HG02763 (cell line): ENCODE data around the gene KCNK10.
"Not testable (repeated sequence)": the region's sequence is repeated elsewhere in the genome, so short reads cannot be mapped to it uniquely, and the experiment has no call there.

Experiments used
- ATAC-seq: cut with Tn5 transposase; IDR thresholded peaks from one replicate; pipeline ENCODE4 v1.9.1; 2021; ENCODE audit warnings: mild to moderate bottlenecking, moderate library complexity; ENCODE audit not compliant: unreplicated experiment

The KCNK10 gene

DNA sequence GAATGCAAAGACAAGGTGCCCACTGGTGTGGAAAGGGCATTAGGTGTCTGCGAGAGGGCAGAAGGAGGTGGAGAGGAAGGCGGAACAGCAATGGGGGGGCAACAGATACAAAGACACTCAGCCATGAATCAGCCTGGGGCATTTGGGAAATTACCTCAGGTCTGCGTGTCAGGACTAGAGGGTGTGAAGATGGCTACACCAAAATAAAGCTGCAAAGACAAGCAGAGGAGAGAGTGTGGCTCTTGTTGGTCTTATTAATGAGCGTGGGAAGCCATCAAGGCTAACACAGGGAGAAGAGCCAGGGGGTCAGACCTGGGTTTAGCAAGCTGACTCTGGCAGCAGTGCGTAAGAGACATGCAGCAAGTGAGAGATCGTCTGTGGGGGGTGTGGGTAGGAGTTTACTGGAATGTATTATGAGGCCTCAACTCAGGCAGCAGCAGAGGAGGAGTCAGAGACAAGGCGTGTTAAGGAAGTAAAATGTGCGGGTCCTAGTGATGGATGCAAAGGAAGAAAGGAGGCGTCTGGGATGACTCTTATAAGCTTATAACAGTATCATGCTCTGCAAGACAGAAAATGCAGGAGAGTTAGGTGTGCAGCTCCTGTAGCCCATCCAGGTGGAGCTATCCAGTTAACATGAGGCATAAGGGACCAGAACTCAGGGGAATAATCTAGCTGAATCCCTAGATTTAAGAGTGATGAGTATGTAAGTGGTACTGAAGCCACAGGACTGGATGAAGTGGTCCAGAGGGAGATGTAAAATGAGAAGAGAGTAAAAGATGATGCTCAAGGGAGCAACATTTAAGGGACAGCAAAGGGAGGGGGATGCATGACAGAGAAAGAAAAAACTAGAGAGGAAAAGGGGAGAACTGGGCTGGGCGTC lies 50.4 kb downstream of the KCNK10 start:
- ATAC-seq: no peak

DNA sequence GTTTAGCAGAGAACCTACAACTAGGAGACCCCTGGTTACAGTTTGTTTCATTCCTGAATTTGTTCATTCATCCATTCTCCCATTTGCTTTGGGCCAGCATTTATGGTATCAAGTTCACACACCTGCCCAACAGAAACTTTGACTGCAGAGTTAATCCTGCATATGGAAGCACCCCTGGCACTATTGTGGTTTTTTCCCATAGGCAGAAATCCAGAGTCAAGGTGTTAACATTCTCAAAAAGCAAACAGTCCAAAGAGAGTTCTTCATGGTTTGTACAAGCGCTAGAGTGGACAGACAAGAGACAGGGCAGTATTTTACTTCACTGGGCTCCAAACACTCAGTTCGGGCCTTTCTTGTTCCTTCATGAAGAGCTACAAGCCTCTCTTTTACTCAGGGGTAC lies 51.9 kb downstream of the KCNK10 start:
- no peak for ATAC-seq

DNA sequence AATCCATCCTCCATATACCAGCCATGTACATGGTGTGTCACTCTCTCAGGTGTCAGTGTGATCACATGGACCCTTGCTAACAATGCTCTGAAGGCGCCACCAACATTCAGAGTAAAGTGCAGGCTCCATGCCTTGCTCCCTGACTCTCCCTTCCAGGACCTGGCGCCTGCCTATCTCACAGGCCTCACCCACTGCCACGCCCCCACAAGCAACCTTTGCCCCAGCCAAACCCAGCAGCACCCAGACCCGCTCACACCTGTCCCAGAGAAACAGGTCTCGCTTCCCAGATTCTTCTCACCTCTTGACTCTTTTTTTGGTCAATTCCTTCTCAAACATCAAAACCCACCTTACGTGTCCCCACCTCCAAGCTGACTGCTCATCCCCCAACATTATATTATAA lies 52.3 kb downstream of the KCNK10 start:
- no peak for ATAC-seq

DNA sequence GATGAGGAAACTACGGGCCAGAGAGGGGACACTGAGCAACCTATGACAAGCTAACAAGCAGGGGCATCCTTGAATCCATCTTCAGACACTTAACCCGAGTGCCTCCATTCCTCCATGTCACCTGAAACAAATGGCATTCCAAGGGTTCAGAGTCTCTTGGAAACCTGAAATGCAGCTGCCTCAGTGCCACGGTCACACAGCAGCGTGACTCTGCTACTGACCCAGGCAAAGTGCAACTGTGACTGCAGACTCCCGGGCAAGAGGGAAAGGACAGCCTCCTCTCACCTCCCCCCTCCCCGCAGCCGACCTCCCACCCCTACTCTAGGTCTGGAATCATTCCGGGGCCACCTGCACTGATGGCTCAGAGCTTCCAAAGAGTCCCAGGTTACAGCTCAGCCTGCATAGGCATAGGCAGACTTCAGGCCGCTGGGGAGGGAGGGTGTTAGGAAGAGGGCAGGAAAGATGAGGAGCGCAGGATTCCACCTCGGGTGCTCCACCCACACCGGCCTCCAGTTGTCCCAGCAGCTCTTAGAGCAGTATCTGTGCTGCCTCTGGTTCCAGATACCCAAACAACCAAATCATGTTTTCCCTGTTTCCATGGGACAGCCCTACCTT lies 53.2 kb downstream of the KCNK10 start:
- ATAC-seq: no peak

DNA sequence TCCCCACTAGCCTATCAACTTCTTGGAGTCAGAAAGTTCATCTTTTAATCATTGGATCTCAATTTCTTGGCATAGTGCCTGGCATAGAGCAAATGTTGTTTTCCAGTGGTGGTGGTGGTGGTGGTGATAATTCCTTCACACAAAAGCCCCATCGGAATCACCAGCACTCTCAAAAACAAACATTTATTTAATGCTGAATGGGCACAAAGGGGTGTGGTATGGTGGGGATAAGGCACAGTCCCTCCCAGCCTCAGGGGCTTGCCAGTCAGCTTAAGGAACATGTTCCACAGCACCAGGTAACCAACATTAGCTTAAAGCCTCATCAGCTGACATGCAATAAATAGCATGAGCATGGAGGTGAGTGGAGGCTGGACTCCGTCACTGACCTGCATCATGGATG lies 56.6 kb downstream of the KCNK10 start:
- no peak for ATAC-seq

DNA sequence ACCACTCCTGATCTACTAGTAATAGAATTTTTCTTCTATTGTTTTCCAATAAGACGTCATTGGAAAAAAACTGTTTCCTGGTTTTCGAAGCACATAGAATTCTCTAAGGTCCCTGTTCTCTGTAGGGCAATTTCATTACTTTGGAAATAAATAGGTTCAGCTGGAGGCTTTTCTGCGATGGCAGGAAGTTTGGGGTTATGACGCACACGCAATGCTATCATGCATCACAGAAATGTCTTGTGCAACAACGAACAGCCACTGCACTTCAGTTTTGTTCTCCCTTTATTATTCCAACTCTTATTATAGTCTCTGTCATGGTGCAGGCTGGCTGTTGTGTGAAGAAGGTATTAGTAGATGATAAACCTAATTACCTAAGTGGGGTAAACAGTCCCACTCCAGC lies 59.0 kb downstream of the KCNK10 start:
- no peak for ATAC-seq

DNA sequence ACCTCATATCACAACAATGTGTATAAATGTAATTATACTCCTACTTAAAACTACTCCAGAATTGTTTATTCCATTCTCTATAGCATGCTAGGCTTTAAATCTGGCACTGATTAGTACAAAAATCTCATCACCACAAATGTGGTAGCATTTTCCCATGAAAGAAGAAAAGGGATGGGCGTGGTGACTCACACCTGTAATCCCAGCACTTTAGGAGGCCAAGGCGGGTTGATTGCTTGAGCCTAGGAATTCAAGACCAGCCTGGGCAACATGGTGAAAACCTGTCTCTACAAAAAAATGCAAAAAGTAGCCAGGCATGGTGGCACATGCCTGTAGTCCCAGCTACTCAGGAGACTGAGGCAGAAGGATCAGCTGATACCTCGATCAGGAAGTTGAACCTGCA lies 61.8 kb downstream of the KCNK10 start:
- ATAC-seq: not testable (repeated sequence)

DNA sequence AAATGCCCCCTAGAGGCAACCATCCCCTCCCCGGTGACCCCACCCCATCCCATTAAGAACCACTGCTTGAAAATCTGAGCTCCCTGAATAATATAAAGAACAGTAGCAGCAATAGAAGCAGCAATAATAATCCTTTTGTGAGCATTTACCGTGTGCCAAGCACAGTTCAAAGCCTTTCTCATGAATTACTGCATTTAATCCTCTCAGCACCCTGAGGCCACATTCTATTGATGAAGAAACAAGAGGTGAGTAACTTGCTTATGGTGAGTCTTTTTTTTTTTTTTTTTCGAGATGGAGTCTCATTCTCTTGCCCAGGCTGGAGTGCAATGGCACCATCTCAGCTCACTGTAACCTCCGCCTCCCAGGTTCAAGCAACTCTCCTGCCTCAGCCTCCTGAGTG lies 65.0 kb downstream of the KCNK10 start:
- ATAC-seq: no peak

DNA sequence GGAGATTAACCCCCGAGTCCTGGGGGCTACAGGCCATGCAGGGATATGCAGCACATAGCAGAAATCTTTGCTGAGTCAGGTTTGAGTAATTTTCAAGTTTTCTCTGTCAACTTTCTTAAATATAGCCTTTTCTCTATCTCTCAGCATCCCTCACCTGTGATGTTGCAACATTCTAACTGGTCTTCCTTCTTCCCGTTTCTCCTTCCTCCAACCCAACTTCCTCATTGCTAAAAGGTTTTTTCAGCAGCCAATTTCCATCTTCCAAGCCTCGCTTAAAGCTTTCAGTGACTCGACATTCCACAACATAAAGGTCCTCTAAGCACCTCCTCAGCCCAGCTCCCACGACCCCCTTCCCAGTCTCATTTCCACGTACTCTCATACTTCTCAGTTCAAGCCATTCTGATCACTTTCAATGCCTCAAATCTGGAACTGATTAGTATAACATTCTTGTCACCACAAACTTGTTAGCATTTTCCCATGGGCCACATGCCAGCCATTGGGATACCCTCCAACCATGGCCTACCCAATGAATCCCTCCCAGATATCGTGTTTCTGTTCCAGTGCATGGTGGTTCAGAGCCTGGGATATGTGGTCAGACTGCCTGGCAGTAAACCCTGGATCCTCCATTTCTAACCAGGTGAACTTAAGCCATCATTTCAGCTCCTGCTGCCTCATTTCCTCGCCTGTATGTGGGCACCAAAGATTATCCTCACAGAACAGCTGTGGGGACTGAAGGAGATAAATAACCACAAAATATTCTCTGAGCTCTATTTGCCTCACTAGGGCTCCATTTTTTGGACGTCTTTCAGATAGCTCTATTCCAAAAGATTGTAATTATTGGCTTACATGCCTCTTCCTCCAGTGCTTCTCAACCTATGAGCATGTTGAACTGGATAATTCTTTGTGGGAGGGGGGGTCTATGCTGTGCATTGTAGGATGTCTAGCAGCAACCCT lies 65.8 kb downstream of the KCNK10 start:
- ATAC-seq: no peak

DNA sequence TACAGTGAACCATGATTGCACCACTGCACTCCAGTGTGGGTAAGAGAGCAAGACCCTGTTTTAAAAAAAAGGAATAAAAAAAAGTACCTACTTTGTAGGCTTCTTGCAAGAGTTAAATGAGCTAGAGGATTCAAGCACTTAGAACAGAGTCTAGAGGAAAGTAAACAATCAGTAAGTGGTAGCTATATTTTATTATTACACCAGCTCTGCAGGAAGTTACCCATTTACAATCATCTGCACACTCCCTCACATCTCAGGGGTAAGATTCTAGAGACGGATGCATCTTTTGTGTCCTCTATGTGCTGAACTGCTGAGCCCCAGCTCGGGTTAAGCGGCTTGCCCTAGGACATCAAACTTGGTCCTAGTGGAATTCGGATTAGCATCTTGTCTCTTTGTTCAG lies 67.3 kb downstream of the KCNK10 start:
- no peak for ATAC-seq

DNA sequence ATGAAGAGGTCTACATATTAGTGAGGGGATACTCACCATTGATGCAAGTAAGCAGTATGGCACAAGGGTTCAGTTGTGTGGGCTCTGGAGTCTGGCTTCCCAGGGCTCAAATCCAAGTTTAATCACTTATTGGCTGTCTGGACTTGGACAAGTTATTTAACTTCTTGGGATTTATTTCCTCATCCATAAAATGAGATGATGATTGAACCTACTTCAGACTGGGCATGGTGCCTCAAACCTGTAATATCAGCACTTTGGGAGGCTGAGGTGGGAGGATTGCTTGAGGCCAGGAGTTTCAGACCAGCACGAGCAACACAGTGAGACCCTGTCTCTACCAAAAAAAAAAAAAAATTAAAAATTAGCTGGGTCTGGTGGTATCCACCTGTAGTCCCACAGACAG lies 67.9 kb downstream of the KCNK10 start:
- no peak for ATAC-seq

DNA sequence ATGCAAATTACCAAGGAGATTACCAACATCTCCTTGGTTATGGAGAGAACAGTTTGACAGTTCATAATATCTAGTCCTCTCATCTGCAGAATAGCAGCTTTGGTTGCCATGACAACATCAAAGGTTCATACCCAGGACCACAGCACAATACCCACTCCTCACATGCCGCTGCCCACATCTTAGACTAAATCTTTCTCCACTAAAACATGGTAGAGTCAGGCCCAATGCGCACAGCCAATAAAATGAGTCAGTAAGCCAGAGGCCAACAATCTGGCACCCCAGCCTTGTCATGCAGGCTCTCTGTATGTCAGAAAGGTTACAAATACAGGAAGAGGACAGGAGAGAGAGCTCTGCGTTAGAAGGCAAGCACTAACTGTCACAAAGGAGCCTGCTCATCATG lies 70.6 kb downstream of the KCNK10 start:
- ATAC-seq: no peak

DNA sequence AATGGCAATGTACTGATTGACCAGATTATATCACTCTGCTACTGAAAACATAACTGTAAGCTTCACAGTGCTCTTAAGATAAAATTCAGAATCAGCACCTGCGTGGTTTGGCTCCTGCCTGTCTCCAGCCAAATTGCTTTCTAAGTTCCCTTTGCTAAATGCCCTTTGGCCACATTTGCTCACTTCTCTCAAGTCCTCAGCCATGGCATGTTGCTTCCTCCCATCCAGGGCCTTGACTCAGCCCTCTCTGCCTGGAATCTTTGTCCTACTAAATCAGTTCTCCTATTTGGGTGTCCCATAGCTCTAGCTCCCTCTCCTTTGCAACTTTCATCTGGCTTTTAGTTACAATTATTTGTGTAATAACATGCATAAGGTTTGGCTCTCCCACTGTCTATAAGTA lies 71.4 kb downstream of the KCNK10 start:
- ATAC-seq: no peak

DNA sequence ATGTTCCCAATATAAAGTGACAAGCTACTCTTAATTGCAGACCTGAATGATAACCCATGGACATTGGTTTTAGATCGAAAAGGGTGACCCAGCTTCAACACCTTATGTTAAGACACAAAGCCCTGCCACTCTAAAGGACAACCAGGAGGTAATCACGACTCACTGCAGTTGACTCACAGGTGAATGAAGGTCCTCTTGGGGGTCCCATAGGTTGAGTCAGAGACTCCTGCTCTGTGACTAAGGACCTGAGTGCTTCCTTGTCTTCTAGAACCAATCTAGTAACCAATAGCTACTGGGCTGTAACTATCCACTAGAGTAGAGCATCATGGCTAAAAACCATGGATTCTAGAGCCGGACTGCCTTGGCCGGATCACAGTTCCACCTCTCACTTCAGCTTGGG lies 73.8 kb downstream of the KCNK10 start:
- no peak for ATAC-seq

DNA sequence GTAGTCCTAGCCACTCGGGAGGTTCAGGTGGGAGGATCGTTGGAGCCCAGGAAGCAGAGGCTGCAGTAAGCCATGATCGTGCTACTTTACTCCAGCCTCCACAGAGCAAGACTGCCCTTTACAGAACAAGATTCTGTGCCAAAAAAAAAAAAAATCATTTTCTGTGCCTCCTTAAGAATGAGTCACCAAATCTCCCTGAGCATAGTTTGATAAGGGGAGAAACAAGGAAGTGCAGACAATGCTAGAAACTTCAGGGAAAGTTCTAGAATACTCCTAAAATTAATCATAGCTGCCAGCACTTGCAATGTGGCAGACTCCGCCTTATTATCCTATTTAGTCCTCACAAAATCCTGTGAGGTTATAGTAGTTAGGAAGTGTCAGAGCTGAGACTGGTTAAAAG lies 74.5 kb downstream of the KCNK10 start:
- no peak for ATAC-seq

DNA sequence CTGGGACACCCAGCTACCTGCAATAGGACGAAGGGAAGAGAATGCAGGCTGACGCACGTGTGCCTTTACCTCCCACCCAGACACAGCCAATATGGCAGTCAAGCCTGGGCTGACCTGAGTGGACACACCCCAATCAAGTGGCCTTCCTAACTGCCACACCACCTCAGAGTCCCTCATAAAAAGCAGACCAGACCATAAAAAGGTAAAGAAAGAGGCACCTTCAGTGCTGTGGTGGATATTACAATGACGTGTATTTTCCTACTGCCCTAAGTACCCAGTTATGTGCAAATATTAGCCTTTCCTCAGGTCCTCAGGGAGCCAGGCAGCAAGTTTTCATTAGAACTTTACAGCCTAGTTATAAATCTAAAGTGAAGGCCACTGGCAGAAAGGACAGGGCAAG lies 75.8 kb downstream of the KCNK10 start:
- ATAC-seq: no peak

DNA sequence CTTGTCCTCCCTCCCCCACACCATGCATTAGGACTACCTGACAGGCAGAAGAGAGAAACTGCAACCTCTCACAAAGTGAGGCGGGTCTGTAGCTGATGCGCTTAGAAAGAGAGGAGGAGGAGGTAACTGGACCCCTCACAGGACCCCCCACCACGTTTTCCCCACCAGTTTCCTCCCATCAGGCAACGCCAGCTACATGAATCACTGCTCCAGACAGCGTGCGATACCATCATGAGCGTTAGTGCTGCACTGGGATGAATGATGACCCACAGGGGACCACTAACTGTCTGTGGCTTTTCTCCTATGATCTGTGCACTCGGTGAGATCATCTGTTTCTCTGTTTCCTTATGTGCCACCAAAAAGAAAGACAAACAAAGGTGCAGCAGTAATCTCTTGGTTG lies 77.7 kb downstream of the KCNK10 start:
- ATAC-seq: no peak

DNA sequence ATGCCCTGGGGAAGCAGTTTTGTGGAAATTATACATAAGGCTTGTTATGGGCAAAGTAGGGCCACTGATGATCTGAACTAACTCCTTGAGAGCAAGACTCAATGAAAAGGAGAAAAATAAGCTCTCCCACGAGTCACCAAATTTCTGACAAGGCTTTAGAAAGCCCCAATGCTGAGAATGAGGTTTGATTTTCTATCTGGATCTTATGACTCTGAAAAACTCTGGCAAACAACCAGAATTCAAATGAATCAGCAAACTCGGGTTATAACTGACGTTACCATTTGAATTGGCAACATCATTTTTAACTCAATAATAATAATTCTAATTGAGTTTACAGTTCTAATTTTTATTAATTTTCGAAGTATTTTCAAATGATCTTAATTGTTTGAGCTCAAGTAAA lies 79.1 kb downstream of the KCNK10 start:
- ATAC-seq: no peak

DNA sequence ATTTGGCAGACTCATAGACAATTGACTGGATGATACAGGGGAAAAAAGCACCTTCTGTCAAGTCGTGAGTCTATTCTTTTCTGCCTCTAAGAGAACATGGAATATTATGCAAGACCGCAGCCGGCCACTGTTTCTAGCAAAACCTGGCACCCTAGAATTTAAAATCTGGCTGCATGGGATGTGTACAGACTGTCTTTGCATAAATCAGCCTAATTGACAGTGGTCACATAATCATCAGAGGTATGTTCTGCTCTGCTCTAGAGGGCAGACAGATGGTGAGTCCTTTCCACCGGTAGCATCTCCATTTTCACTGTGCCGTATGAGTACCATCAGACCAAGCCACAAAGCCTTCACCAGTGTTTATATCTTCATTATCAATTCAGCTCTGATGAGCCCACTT lies 80.6 kb downstream of the KCNK10 start:
- ATAC-seq: no peak

DNA sequence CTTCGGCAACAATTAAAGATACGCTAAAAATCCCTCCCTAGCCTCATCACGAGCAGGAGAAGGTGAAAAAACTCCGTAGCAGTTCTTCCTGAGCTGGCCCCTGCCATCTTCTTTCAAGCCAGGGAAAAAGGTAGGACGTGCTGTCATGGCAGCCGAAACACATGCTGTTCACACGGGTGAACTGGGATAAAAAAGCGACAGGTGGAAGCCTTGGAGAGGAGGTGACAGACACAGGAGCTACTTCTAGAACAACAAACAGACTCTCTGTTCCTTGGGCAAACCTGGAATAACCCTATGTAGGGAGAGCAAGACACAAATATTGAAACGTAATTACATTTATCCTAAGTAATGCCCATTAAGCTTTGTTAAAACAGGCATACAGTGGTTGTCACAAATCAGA lies 81.3 kb downstream of the KCNK10 start:
- no peak for ATAC-seq

DNA sequence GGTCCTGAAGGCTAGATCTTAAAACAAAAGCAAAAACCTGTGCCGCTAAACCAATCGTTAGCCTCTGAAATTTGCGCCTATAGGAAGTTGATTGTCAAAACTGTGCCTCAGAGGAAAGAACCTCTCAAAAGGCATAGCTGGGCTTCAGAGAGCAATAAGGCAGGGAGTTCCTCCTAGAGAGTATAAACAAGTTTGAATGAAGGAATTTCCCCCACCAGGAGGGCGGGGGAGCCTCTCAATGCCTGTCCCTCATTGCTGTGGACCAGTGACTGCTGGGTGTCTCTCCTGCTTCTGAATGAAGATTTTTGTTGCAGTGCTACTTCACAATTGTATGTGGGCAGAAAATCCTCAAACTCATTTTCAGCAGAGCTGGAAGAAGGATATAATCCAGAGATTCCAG lies 88.6 kb downstream of the KCNK10 start:
- no peak for ATAC-seq

DNA sequence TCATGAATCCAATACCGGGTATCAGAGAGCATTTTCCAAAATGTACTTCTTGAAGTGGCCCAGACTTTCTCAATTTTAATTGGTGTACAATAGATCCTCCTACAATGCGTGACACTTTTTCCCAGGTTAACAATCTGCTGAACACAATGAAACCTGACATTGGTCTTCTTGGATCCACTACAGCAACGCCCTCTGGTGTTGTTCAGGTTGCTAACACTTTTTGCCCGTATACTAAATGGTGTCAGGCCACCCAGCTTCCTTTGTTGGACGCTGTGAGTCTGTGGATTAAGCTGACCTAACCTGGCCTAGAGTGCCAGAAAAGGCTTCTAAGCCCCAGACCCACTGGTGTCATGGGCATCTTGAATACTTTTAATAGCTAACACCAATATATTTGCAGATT lies 89.2 kb downstream of the KCNK10 start:
- no peak for ATAC-seq
